ENCODE results near the gene NCAPD3.
"Not testable (repeated sequence)": the region's sequence is repeated elsewhere in the genome, so short reads cannot be mapped to it uniquely, and the experiment has no call there.

NCAPD3 gene

GRCh38 chr11:134124660-134125451 lies 98.9 kb downstream of the NCAPD3 start:
- DNase-seq = no peak

GRCh38 chr11:134120921-134121526 lies 102.7 kb downstream of the NCAPD3 start:
- DNase-seq = no peak

DNA sequence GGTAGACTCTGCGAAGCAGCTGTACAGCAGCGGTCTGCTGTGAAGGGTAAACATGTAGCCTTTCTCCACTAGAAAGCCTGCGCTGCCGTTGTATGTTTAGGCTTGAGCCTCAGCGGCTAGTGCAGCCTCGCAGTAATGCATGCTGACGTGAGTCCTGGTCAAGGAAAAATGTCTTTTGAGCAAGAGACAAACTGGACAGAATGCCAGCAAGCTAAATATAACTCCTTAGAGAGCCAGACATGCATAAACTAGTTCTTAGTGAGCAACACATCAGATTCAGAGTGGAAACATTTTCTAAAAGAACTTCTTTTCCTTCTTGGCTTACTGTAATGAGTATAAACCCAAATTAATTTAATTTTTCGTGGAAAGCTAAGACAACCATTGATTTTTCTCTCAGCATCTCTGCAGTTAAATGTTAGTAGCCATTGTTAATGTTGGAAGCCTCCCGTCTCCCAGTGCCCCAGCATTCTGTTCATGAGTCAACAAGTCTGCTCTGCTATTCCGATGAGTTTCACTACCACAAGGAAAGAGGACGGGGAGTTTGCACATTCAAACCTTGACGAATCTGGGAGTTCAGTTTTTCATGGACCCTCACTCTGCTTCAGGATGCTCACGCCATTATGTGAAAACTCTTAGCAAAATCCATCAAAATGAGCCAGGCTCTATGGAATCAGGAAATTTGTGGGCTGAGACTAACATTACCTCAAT lies 103.5 kb downstream of the NCAPD3 start:
- DNase-seq = no peak

DNA sequence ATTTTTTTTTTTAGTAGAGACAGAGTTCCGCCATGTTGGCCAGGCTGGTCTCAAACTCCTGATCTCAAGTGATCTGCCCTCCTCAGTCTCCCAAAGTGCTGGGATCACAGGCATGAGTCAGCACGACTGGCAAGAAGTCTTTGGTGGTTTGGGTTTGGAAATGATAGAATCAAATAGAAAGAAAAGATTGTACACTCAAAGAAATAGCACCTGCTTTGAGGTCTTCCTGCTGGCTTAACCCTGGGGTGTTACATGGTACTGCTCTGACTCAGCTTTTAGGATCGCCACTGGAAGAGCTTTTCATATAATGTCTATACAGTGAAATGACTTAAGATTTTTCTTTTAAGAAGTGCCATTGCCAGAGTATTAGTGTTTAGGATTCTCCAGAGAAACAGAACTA lies 104.7 kb downstream of the NCAPD3 start:
- no peak for DNase-seq

DNA sequence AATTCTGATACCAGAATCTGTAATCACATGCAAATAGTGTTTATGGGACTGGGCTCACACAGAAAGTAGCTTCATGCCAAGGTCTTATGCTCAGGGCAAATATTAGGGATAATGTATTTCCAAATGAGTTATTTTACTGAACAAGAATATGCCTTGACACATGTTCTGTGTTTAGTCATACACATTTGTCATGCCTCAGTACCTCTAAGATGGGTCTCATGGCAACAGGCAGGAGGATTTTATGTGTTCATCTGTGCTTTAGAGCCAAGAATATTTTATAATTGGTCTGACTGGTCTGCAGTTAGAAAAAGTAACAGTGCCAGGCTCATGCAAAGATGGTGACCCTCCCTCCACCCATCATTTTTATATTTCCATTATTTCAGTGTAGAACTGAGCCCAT lies 105.8 kb downstream of the NCAPD3 start:
- DNase-seq = no peak

GRCh38 chr11:134116210-134116609 lies 107.6 kb downstream of the NCAPD3 start:
- no peak for DNase-seq

DNA sequence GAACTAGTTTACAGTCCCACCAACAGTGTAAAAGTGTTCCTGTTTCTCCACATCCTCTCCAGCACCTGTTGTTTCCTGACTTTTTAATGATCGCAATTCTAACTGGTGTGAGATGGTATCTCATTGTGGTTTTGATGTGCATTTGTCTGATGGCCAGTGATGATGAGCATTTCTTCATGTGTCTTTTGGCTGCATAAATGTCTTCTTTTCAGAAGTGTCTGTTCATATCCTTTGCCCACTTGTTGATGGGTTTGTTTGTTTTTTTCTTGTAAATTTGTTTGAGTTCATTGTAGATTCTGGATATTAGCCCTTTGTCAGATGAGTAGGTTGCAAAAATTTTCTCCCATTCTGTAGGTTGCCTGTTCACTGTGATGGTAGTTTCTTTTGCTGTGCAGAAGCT lies 110.0 kb downstream of the NCAPD3 start:
- DNase-seq = not testable (repeated sequence)

DNA sequence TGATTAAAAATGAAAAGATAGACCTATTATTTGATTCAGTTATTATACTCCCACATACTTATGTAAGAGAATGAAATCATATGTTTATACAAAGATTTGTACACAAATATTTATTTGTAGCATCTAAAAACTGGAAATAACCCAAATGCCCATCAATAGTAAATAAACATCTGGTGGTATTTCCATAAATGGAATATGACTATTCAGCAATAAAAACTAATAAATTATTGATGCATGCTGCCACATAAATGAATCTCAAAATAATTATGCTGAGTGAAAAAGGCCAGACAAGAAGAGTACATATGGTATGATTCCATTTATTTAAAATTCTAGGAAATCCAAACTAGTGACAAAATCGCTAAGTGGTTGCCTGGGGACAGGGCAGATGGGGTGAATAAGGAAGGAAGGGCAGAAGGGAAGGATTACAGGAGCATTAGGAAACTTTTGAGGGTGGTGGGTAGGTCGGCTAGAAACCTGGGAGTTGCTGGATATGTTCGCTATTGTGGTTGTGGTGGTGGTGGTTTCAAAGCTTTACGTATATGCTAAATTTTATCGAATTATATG lies 113.4 kb downstream of the NCAPD3 start:
- DNase-seq = no peak
